Right forelimb (tissue), 1 donor: ENCODE data around the gene SIKE1.
"Not testable (repeated sequence)": the region's sequence is repeated elsewhere in the genome, so short reads cannot be mapped to it uniquely, and the experiment has no call there.

ENCODE experiments used
- DNase-seq: peaks from one replicate; pipeline ENCODE4 v3.0.0-alpha.2; 2018

Gene SIKE1

DNA sequence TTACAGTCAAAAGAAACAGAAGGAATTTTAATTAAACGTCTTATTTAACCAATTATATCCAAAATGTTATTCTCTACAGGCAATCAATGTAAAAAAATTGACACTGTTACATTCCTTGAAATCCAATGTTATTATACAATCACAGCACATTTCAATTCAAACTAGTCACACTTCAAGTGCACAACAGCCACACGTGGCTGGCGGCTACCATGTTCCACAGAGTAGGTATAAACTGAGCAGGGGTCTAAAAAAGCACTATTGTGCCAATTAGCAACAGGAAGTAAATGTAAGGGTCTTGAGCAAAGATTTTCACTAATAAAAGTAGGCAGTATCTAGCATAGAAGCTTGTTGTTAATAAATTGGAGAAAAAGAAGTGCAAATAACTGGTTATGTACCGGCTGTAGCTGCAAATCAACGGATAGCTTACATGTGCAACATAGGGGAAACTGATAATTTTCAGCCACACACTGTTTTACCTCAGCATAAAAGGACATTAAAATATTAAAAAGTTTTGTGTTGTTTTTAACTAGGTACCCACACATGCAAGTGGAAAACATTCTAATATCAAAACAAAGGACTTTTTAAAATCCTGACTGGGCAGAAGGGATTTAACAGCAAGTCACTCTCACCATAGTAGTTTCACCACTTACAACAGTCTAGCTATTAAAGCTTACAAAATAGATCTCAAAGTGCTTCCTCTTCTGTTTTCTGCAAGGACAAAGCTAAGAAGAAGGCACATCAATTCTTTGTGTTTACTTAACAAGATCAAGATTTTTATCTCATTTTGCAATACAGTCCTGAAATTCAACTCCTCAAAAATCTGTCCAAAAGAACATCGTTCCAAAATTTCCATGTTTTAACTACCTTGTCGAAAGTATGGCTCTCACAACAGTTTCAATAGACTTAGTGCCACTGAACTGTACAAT, 25.2 kb downstream of the SIKE1 start:
- no peak for DNase-seq

DNA sequence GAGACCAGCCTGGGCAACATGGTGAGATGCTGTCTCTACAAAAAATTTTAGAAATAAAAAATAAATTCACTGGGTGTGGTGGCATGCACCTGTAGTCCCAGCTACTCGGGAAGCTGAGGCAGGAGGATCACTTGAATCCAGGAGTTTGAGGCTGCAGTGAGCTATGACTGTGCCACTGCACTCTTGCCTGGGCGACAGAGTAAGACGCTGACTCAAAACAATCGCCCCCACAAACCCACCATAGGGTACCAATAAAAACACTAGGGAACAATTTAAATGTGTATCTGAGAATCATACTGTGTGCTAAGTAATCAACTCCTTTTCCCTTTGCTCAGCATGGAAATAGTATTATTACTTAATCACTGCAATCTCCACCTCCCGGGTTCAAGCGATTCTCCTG, 26.8 kb downstream of the SIKE1 start:
- not testable (repeated sequence) for DNase-seq

DNA sequence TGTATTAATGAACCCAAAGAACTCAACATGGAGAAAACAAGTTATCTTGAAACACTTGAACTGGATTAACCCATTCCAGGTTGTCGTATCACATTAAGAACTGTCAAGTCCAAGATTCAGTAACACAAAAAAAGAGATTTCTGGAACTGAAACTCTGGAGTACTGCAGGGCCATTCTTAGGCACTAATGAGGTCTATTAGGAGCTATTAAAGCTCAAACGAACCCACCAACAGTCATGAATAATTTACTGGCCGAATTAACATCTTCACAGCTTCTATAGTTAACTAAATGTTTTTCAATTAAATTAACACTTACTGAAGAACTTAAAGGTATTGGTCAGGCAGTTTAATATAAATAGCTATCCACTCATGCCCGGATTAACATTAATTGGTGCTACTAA, 27.3 kb downstream of the SIKE1 start:
- DNase-seq: no peak

GRCh38 chr1:114750780-114751179, 29.7 kb downstream of the SIKE1 start:
- no peak for DNase-seq

DNA sequence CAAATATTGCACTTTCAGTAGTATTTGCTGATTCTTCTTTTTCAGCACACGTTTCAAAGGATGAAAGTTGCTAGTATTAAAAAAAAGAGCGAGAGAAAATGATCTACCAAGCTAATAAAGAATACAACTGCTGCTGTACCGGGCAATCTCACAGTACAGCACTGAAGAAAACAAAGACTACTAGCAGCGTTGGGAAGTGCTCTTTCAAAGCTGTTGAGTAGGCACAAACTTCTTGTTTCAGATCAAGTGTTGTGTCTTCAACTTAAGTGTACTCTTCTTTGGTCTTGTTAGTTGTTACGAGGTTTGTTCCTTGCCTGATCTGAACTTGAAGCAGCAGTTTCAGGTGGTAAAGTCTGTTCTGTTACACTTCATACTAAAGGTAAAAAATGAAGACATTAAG, 30.6 kb downstream of the SIKE1 start:
- no peak for DNase-seq

DNA sequence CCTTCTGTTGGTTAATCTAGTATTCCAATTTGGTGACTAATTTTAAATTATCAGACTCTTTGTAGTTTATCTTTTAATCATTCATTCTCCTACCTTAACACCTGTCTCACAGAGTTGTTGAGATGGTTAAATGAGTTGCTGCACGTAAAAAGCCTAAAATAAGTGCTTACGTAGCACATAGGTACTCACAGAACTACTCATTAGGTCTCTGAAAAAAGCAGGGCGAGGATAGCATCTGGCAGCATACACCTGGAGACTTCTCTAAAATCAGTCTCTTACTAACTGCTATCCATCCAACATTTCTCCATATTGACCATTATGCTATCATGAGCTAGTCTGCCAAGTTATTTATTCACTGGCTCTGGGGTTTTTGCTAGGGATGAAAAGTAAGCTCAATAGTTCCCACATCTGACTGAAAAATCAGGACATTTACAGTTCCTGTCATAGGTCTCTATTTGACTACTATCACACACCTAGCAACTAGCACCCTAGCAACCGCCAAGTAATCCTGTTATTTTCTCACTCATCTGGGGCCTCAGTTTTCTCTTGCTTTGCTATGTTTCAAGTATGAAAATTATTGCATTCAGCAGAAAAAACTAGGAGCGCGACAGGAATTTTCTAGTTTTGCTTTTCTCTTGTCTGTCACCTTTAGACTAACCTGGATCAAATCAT, 33.9 kb downstream of the SIKE1 start:
- no peak for DNase-seq

DNA sequence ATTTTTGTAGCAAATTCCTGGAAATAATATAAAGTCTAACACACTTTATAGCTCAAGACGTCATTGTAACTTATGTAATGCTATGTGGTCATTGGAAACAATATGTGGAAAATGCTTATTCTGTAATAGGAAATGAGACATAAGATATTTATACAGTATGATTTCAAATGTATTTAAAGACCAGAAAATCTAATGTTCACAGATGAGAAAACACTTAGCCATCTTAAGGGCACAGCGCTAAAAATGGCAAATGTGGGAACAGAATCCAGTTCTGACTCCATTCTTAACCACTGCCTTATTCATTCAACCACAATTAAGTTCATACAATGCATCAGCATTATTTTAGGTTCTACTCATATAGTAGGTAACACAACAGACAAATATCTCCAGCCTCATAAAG, 35.2 kb downstream of the SIKE1 start:
- no peak for DNase-seq

DNA sequence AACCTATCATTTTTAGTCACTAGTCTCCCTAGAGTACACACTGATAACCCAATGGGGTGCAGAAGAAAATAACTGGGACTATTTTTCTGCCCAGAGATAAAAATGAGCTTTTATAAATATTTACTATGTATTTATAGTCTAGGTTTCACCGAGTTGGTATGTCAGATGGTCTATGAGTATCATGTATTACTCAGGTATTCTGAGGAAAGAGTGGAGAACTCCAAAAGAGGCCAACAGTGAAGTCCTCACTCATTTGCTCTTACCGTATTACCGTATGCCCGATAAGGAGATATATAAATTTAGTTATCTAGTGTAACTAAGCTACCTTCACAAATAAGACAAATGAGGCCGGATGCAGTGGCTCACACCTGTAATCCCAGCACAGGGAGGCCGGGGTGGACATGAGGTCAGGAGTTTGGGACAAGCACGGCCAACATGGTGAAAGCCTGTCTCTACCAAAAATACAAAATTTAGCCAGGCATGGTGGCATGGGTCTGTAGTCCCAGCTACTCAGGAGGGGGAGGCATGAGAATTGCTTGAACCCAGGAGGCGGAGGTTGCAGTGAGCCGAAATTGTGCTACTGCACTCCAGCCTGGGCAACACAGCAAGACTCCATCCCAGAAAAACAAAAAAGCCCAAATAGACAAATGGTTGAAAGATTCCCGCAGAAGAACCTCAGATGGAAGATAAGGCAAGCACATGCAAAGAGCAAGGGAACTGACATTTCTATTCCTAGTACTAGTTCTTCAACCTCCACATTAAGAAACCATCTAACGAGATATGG, 38.3 kb downstream of the SIKE1 start:
- no peak for DNase-seq

- no peak for DNase-seq
Observed at GRCh38 chr1:114740331-114740730, 40.2 kb downstream of the SIKE1 start.

- DNase-seq: no peak
Observed at GRCh38 chr1:114737314-114737849, 43.1 kb downstream of the SIKE1 start.

GRCh38 chr1:114735479-114735878, 45.0 kb downstream of the SIKE1 start:
- no peak for DNase-seq

- DNase-seq: no peak
Observed at GRCh38 chr1:114729782-114730181, 50.7 kb downstream of the SIKE1 start.

- DNase-seq: no peak
Observed at GRCh38 chr1:114728553-114728952, 51.9 kb downstream of the SIKE1 start.

DNA sequence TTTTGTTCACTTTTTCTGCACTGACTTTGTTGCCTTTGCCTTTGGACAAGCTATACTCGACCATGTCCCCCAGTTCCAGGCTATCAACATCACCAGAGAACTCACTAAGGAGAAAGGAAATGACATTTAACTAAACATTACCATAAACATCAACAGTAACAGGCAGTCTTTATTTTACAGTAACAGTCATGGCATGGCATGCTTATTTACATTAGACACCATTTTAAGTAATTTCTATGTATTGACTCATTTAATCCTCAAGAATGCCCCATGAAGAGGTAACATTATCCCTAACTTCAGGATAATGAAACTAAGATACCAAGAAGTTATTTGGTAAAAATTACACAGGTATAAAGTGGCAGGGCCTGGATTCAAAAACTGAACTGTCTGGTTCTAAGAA, 55.3 kb downstream of the SIKE1 start:
- DNase-seq: no peak

- DNase-seq: no peak
Observed at GRCh38 chr1:114723915-114724314, 56.6 kb downstream of the SIKE1 start.

- no peak for DNase-seq
Observed at GRCh38 chr1:114723457-114723856, 57.0 kb downstream of the SIKE1 start.

GRCh38 chr1:114720492-114720891, 60.0 kb downstream of the SIKE1 start:
- no peak for DNase-seq
